Germinal center (tissue), 1 donor: ENCODE measurements around the gene PTCHD4.
"Not testable (repeated sequence)": the region's sequence is repeated elsewhere in the genome, so short reads cannot be mapped to it uniquely, and the experiment has no call there.

Source experiments
- DNase-seq: peaks from one replicate; pipeline ENCODE4 v3.0.0; 2012; ENCODE audit warnings: mixed read lengths, low spot score

PTCHD4 gene

GRCh38 chr6:48111143-48111506 lies at the start of gene PTCHD4:
Gene PTCHD4 (minus strand): TSS chr6:48111197. CDS start chr6:48068957, 42,240 bp downstream.
- DNase-seq: no peak

GRCh38 chr6:48151142-48151541 lies 40.1 kb upstream of the PTCHD4 start:
- no peak for DNase-seq

GRCh38 chr6:48150701-48151100 lies 39.7 kb upstream of the PTCHD4 start:
- no peak for DNase-seq

GRCh38 chr6:48147051-48147450 lies 36.1 kb upstream of the PTCHD4 start:
- DNase-seq: no peak

GRCh38 chr6:48144021-48144420 lies 33.0 kb upstream of the PTCHD4 start:
- DNase-seq: no peak

GRCh38 chr6:48141975-48142374 lies 31.0 kb upstream of the PTCHD4 start:
- no peak for DNase-seq

- DNase-seq: no peak
These were observed 29.0 kb upstream of the PTCHD4 start for GRCh38 chr6:48139818-48140614.

GRCh38 chr6:48136856-48137255 lies 25.9 kb upstream of the PTCHD4 start:
- DNase-seq: no peak

GRCh38 chr6:48135323-48136084 lies 24.5 kb upstream of the PTCHD4 start:
- DNase-seq: no peak

- no peak for DNase-seq
These were observed 23.2 kb upstream of the PTCHD4 start for GRCh38 chr6:48134246-48134645.

- no peak for DNase-seq
These were observed 12.6 kb upstream of the PTCHD4 start for GRCh38 chr6:48123601-48124000.

- DNase-seq: not testable (repeated sequence)
These were observed 11.2 kb upstream of the PTCHD4 start for GRCh38 chr6:48121983-48122749.

- DNase-seq: no peak
These were observed 6.0 kb upstream of the PTCHD4 start for GRCh38 chr6:48116699-48117645.

- DNase-seq: no peak
These were observed 2.1 kb upstream of the PTCHD4 start for GRCh38 chr6:48113130-48113529.

- no peak for DNase-seq
These were observed 578 bp upstream of the PTCHD4 start for GRCh38 chr6:48111575-48111974.

GRCh38 chr6:48110436-48111142 lies 408 bp downstream of the PTCHD4 start:
- DNase-seq: no peak

- DNase-seq: no peak
These were observed 1.1 kb downstream of the PTCHD4 start for GRCh38 chr6:48109944-48110343.

- not testable (repeated sequence) for DNase-seq
These were observed 8.4 kb downstream of the PTCHD4 start for GRCh38 chr6:48102476-48103195.

- DNase-seq: no peak
These were observed 9.7 kb downstream of the PTCHD4 start for GRCh38 chr6:48101290-48101689.

GRCh38 chr6:48100588-48100895 lies 10.5 kb downstream of the PTCHD4 start:
- DNase-seq: no peak
